IMR-90 (cell line): ENCODE data around the gene USP35.

Experiments
- BHLHE40 ChIP-seq: fragments of 150-350 bp; IDR thresholded peaks from 2 replicates; pipeline ENCODE4 v1.6.1; 2016; ENCODE audit warnings: mild to moderate bottlenecking, low read depth, low read length
- CEBPB ChIP-seq: IDR thresholded peaks from 2 replicates; pipeline ENCODE4 v1.6.1; 2012; ENCODE audit warnings: low read depth, low read length, improper control_type of control experiment
- CHD1 ChIP-seq: IDR thresholded peaks from 2 replicates; pipeline ENCODE4 v1.6.1; 2012; ENCODE audit warnings: low read depth, low read length, improper control_type of control experiment
- CTCF ChIP-seq: conservative IDR thresholded peaks from 2 replicates; pipeline ENCODE4 v1.5.1; 2012; ENCODE audit warnings: mild to moderate bottlenecking, low read depth, low read length, improper control_type of control experiment
- MAFK ChIP-seq: IDR thresholded peaks from 2 replicates; pipeline ENCODE4 v1.6.1; 2012; ENCODE audit warnings: low read depth, low read length, improper control_type of control experiment
- MAZ ChIP-seq: IDR thresholded peaks from 2 replicates; pipeline ENCODE4 v1.6.1; 2012; ENCODE audit warnings: low read depth, mild to moderate bottlenecking, low read length, improper control_type of control experiment, moderate library complexity, borderline replicate concordance
- MXI1 ChIP-seq: IDR thresholded peaks from 2 replicates; pipeline ENCODE4 v1.6.1; 2012; ENCODE audit warnings: low read depth, mild to moderate bottlenecking, low read length, moderate library complexity, borderline replicate concordance
- NFE2L2 ChIP-seq: fragments of 150-350 bp; IDR thresholded peaks from 2 replicates; pipeline ENCODE4 v1.6.1; 2016; ENCODE audit warnings: low read depth, mild to moderate bottlenecking, low read length
- POLR2A ChIP-seq: IDR thresholded peaks from 2 replicates; pipeline ENCODE4 v1.6.1; 2012; ENCODE audit warnings: mild to moderate bottlenecking, low read depth, low read length
- RAD21 ChIP-seq: IDR thresholded peaks from 2 replicates; pipeline ENCODE4 v1.6.1; 2012; ENCODE audit warnings: low read length, improper control_type of control experiment
- RCOR1 ChIP-seq: IDR thresholded peaks from 2 replicates; pipeline ENCODE4 v1.6.1; 2012; ENCODE audit warnings: mild to moderate bottlenecking, low read length, improper control_type of control experiment; ENCODE audit not compliant: insufficient replicate concordance
- RFX5 ChIP-seq: IDR thresholded peaks from 2 replicates; pipeline ENCODE4 v1.8.0; 2012; ENCODE audit warnings: low read depth, mild to moderate bottlenecking, low read length, moderate library complexity
- SMC3 ChIP-seq: fragments of 150-350 bp; IDR thresholded peaks from 2 replicates; pipeline ENCODE4 v1.6.1; 2016; ENCODE audit warnings: low read depth, mild to moderate bottlenecking, antibody characterized with exemption, low read length, moderate library complexity
- USF2 ChIP-seq: fragments of 150-350 bp; IDR thresholded peaks from 2 replicates; pipeline ENCODE4 v1.6.1; 2017; ENCODE audit warnings: mild to moderate bottlenecking, antibody characterized with exemption, low read length, low read depth

DNA sequence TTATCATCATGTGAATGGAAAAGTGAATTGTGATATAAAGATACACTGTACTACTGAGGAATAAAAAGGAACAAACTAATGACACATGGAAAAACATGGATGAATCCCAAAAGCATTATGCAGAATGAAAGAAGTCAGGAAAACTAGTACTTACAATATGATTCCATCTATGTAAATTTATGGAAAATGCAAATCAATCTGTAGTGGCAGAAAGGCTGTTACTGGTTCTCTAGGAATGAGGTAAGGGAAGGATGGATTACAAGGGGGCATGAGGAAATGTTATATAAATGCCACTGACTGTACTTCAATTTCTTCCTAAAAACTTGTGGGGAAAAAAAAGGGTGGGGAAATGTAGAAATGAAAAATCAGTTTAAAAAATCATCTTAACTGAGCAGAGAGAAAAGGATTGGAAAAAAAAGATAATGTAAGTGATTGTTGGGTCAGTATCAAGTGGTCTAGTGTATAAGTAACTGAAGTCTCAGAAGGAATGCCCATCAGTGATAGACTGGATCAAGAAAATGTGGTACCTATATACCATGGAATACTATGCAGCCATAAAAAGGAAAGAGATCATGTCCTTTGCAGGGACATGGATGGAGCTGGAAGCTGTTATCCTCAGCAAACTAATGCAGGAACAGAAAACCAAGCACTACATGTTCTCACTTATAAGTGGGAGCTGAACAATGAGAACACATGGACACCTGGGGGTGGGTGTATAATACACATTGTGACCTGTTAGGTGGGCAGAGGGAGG lies 48.8 kb downstream of the USP35 start:
- TF ChIP-seq RFX5: no peak
- no peak for TF ChIP-seq CTCF
- no peak for TF ChIP-seq RCOR1
- TF ChIP-seq SMC3: no peak
- TF ChIP-seq POLR2A: no peak
- no peak for TF ChIP-seq MAFK
- TF ChIP-seq CEBPB: no peak
- TF ChIP-seq NFE2L2: no peak
- TF ChIP-seq MAZ: no peak
- no peak for TF ChIP-seq USF2
- no peak for TF ChIP-seq RAD21
- TF ChIP-seq BHLHE40: no peak
- TF ChIP-seq CHD1: no peak
- TF ChIP-seq MXI1: no peak
